T-helper 17 cell (primary cell): ENCODE results near the gene CDK5RAP3. TPM values are rescaled to one million over a fixed set of nuclear protein-coding genes. Genes with fewer than 3 reads are reported as not detected.

ENCODE experiments used
- ATAC-seq: fragments of 150-1000 bp; cut with Tn5 transposase; 2 replicates; pipeline ENCODE4 v1.10.0; 2021; ENCODE audit warnings: mild to moderate bottlenecking, moderate library complexity
- DNase-seq, 3 donors: peaks; one replicate each; pipeline versions ENCODE4 v3.0.0 to v3.0.0-alpha.2; 2020 to 2021
- H3K9me3 ChIP-seq: one replicate; pipeline ENCODE4 v1.7.0; 2013; ENCODE audit warnings: low read length, mild to moderate bottlenecking; ENCODE audit not compliant: control insufficient read depth, poor library complexity, severe bottlenecking
- H3K27ac Mint-ChIP-seq: one replicate; pipeline ENCODE4 v1.8.0; 2022; ENCODE audit warnings: mild to moderate bottlenecking, moderate library complexity, mixed read lengths
- H3K27me3 Mint-ChIP-seq: one replicate; pipeline ENCODE4 v1.8.0; 2022; ENCODE audit warnings: mixed read lengths
- H3K36me3 Mint-ChIP-seq: one replicate; pipeline ENCODE4 v1.8.0; 2022; ENCODE audit warnings: low read depth, mixed read lengths
- H3K4me1 Mint-ChIP-seq: one replicate; pipeline ENCODE4 v1.8.0; 2022; ENCODE audit warnings: mild to moderate bottlenecking, mixed read lengths
- H3K4me3 Mint-ChIP-seq: one replicate; pipeline ENCODE4 v1.8.0; 2022; ENCODE audit warnings: mild to moderate bottlenecking, moderate library complexity, mixed read lengths
- total RNA-seq, 4 donors: library from RNA in 2 of 4; stranded (reverse) in 2 of 4; gene quantifications; one replicate each; pipeline ENCODE4 v1.2.3 and lab custom pipeline; 2022 to 2026

Gene CDK5RAP3
- total RNA-seq, 2 donors from 2014 or later: 228 to 231 TPM

GRCh38 chr17:47942096-47942510, 28.8 kb upstream of the CDK5RAP3 start:
- Mint-ChIP-seq H3K4me1 (peaks cover 30% of the 10 kb centered on the region), H3K36me3 (peaks cover 5% of the 10 kb centered on the region), H3K27ac (peak overlapping the region; percentile 67), H3K4me3 (peak overlapping the region; percentile 79), H3K27me3 (no peaks in the 10 kb centered on the region)
- no peaks in the 10 kb centered on the region for H3K9me3 ChIP-seq
- no peak for DNase-seq
- ATAC-seq: no peak

DNA sequence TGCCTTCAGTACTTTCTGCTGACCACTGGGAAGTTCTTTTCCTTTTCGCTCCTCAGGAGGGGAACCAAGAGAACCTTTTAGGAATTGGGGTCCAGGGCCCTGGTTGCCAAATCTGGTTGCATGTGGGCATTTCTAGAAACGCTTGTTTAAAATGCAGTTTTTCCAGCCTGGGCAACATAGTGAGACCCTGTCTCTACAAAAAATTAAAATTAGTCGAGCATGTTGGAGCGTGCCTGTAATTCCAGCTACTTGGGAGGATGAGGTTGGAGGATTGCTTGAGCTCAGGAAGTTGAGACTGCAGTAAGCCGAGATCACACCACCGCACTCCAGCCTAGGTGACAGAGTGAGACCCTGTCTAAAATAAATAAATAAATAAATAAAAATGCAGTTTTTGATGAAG, 28.3 kb upstream of the CDK5RAP3 start:
- peaks cover 33% of the 10 kb centered on the region for H3K4me1 Mint-ChIP-seq

GRCh38 chr17:47945080-47945479, 25.8 kb upstream of the CDK5RAP3 start:
- H3K27me3 Mint-ChIP-seq: no peaks in the 10 kb centered on the region
- ATAC-seq (no peak), DNase-seq (no peak)
- H3K9me3 ChIP-seq: no peaks in the 10 kb centered on the region
- peaks cover 39% of the 10 kb centered on the region for H3K4me1 Mint-ChIP-seq
- H3K27ac Mint-ChIP-seq: peak overlapping the region; percentile 75
- peaks cover 5% of the 10 kb centered on the region for H3K36me3 Mint-ChIP-seq
- H3K4me3 Mint-ChIP-seq: peak overlapping the region; percentile 31

More for the DNA sequence above, 28.3 kb upstream of the CDK5RAP3 start:
- ATAC-seq (no peak), DNase-seq (no peak)
- Mint-ChIP-seq H3K36me3 (peaks cover 5% of the 10 kb centered on the region), H3K27ac (peak overlapping the region; percentile 67), H3K27me3 (no peaks in the 10 kb centered on the region), H3K4me3 (peak overlapping the region; percentile 79)
- H3K9me3 ChIP-seq: no peaks in the 10 kb centered on the region

GRCh38 chr17:47945529-47946508, 25.1 kb upstream of the CDK5RAP3 start:
- DNase-seq (no peak), ATAC-seq (no peak)
- H3K9me3 ChIP-seq: no peaks in the 10 kb centered on the region
- Mint-ChIP-seq H3K36me3 (peaks cover 5% of the 10 kb centered on the region), H3K27me3 (no peaks in the 10 kb centered on the region), H3K4me3 (no peak overlapping the region), H3K27ac (peak overlapping the region; percentile 75), H3K4me1 (peaks cover 38% of the 10 kb centered on the region)

DNA sequence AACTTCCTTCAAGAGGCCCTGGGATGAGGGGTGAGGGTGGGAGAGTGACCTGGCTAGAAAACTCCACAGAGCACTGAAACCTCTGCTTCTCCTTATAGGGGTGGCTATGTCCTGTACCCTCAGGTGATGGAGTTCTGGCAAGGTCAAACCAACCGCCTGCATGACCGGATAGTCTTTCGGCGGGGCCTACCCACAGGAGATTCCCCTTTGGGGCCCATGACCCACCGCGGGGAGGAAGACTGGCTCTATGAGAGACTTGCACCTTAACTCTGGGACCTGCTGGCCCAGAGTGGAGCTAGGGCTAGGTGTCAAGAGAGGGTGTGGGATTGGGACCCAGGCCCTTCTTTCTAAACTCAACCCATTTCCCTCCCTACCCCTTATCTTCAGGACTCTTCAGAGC, 24.4 kb upstream of the CDK5RAP3 start:
- peak overlapping the region; percentile 19 for H3K4me3 Mint-ChIP-seq
- H3K9me3 ChIP-seq: no peaks in the 10 kb centered on the region
- H3K27me3 Mint-ChIP-seq: no peaks in the 10 kb centered on the region
- ATAC-seq: no peak
- peaks cover 33% of the 10 kb centered on the region for H3K4me1 Mint-ChIP-seq
- DNase-seq: no peak
- peaks cover 5% of the 10 kb centered on the region for H3K36me3 Mint-ChIP-seq
- H3K27ac Mint-ChIP-seq: peak overlapping the region; percentile 47

GRCh38 chr17:47946929-47947397, 23.9 kb upstream of the CDK5RAP3 start:
- Mint-ChIP-seq H3K36me3 (peaks cover 5% of the 10 kb centered on the region), H3K4me1 (peaks cover 32% of the 10 kb centered on the region), H3K27ac (peak overlapping the region; percentile 47), H3K4me3 (peak overlapping the region; percentile 19), H3K27me3 (no peaks in the 10 kb centered on the region)
- H3K9me3 ChIP-seq: no peaks in the 10 kb centered on the region
- DNase-seq: peak; percentile 41 to 63 (median 48)
- peak; percentile 93 for ATAC-seq

GRCh38 chr17:47948706-47949196, 22.2 kb upstream of the CDK5RAP3 start:
- no peak for DNase-seq
- Mint-ChIP-seq H3K27me3 (no peaks in the 10 kb centered on the region), H3K36me3 (peaks cover 5% of the 10 kb centered on the region), H3K27ac (peak overlapping the region; percentile 32), H3K4me3 (no peak overlapping the region), H3K4me1 (peaks cover 23% of the 10 kb centered on the region)
- ATAC-seq: no peak
- no peaks in the 10 kb centered on the region for H3K9me3 ChIP-seq

DNA sequence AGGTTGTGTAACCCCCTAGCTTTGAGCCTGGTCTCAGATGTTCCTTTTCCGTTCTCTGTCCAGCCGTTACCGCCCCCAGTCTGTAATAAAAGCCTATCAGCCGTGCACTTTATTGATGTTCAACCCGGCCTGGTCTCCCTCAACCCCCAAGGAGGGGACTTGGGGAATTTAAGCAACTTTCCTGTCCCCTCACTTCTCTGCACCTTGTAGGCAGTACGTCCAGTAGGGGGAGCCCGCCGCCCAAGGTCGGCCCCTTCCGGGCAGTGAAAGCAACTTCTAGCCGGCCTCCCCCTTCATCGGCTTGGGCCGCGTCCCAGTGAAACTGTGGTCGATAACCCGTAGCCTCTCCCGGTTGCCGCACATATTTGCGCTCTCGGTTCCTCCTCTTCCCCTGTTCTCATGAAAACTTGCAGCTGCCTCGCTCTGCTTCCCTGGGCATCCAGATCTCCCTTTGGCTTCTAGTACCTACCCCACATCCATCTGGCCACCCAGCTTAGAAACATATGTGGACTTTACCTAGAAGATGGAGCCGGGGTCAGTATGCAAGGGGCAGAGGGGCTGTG, 21.6 kb upstream of the CDK5RAP3 start:
- no peaks in the 10 kb centered on the region for H3K27me3 Mint-ChIP-seq
- H3K9me3 ChIP-seq: no peaks in the 10 kb centered on the region
- ATAC-seq (peak; percentile 73), DNase-seq (peak; percentile 63 to 74 (median 71))
- peaks cover 5% of the 10 kb centered on the region for H3K36me3 Mint-ChIP-seq
- peaks cover 22% of the 10 kb centered on the region for H3K4me1 Mint-ChIP-seq
- peak overlapping the region; percentile 32 for H3K27ac Mint-ChIP-seq
- H3K4me3 Mint-ChIP-seq: peak overlapping the region; percentile 86

- Mint-ChIP-seq H3K27ac (no peak overlapping the region), H3K4me1 (peaks cover 19% of the 10 kb centered on the region), H3K4me3 (peak overlapping the region; percentile 15), H3K36me3 (peaks cover 3% of the 10 kb centered on the region), H3K27me3 (no peaks in the 10 kb centered on the region)
- ATAC-seq (no peak), DNase-seq (no peak)
- no peaks in the 10 kb centered on the region for H3K9me3 ChIP-seq
Measured at GRCh38 chr17:47949946-47950345, 21.0 kb upstream of the CDK5RAP3 start.

DNA sequence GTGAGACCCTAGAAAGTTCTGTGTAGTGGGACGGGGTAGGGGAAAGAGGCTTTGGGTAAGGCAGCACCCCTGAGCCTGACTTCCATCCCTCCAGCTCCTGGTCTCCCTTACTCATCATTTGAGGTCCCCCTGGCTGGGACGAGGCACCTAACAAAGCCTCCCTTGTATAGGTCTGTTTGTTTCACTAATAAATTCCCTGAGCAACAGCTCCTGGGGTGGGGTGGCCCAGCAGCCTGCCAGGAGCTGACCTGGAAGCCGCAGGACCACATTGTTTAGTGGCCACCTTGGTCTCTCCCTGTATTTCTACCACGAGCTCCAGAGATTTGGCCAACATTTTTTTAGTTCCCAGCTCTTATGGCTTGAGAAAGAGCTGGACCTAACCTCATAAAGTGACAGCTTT, 20.5 kb upstream of the CDK5RAP3 start:
- Mint-ChIP-seq H3K36me3 (no peaks in the 10 kb centered on the region), H3K4me3 (no peak overlapping the region), H3K4me1 (peaks cover 14% of the 10 kb centered on the region), H3K27ac (no peak overlapping the region), H3K27me3 (no peaks in the 10 kb centered on the region)
- ATAC-seq (no peak), DNase-seq (no peak)
- H3K9me3 ChIP-seq: no peaks in the 10 kb centered on the region

- ATAC-seq (no peak), DNase-seq (no peak)
- H3K9me3 ChIP-seq: no peaks in the 10 kb centered on the region
- Mint-ChIP-seq H3K27me3 (no peaks in the 10 kb centered on the region), H3K4me3 (no peak overlapping the region), H3K4me1 (peaks cover 6% of the 10 kb centered on the region), H3K36me3 (no peaks in the 10 kb centered on the region), H3K27ac (no peak overlapping the region)
Measured at GRCh38 chr17:47952171-47953021, 18.5 kb upstream of the CDK5RAP3 start.

GRCh38 chr17:47953909-47954308, 17.0 kb upstream of the CDK5RAP3 start:
- Mint-ChIP-seq H3K4me1 (peaks cover 6% of the 10 kb centered on the region), H3K27me3 (no peaks in the 10 kb centered on the region), H3K36me3 (no peaks in the 10 kb centered on the region), H3K27ac (no peak overlapping the region), H3K4me3 (no peak overlapping the region)
- ATAC-seq: no peak
- no peaks in the 10 kb centered on the region for H3K9me3 ChIP-seq
- no peak for DNase-seq
